K562 (cell line): ENCODE data around the gene TRIM44. TPM values are rescaled to one million over a fixed set of nuclear protein-coding genes. Genes with fewer than 3 reads are reported as not detected.

Experiments used
- ATAC-seq: fragments of 200-7000 bp; cut with Tn5 transposase; 3 replicates; pipeline ENCODE4 v1.9.1; 2020; ENCODE audit warnings: moderate library complexity
- BruUV-seq: library from RNA; stranded (reverse); fragments of 400-500 nt; replicated peaks from 2 replicates; lab custom pipeline; 2021; lab: Mats Ljungman, UMichigan
- CTCF ChIA-PET: fragments of 300-600 bp; formaldehyde crosslinking; extraction: SDS; loops from one replicate; lab custom pipeline; 2021; ENCODE audit warnings: low intra/inter-chr PET ratio; lab: Yijun Ruan, JAX
- POLR2A ChIA-PET: fragments of 300-600, 350-650 bp; sonication (Branson Sonifier 250); formaldehyde crosslinking; extraction: SDS; loops from one replicate; lab custom pipeline; 2021; ENCODE audit warnings: antibody characterized with exemption, inconsistent platforms; lab: Yijun Ruan, JAX
- DNase-seq, 4 experiments: peaks; one replicate each; pipeline versions ENCODE4 v3.0.0 to v3.0.0-alpha.2; 2011 to 2018; ENCODE audit warnings: low spot score in 3 of 4, mixed read lengths in 3 of 4; ENCODE audit errors: extremely low read depth in 1 of 4
- FAIRE-seq: peaks from 2 replicates; lab custom pipeline; 2011; peaks lifted over from hg19 to GRCh38; lab: Jason Lieb, UNC
- H2AFZ ChIP-seq: 2 replicates; pipeline ENCODE4 v1.6.0; 2011; ENCODE audit warnings: low read depth, low read length, control low read depth, inconsistent platforms
- H3K27ac ChIP-seq: fragments of 200-600 bp; 3 replicates; pipeline ENCODE4 v1.8.0; 2011; ENCODE audit warnings: low read depth, mild to moderate bottlenecking, control low read depth, inconsistent platforms, low read length, moderate library complexity, mixed read lengths; ENCODE audit errors: extremely low read depth
- H3K27me3 ChIP-seq, 2 experiments: fragments of 300-600 bp in 1 of 2; 2 replicates in 1 of 2; 3 replicates in 1 of 2; pipeline versions ENCODE4 v1.6.0 to v1.8.0; 2011; ENCODE audit warnings: inconsistent platforms in 2 of 2, low read length in 2 of 2, mild to moderate bottlenecking in 1 of 2, mixed read lengths in 1 of 2, moderate library complexity in 1 of 2; ENCODE audit not compliant: control insufficient read depth in 2 of 2, insufficient read depth in 2 of 2
- H3K36me3 ChIP-seq: fragments of 300-600 bp; 3 replicates; pipeline ENCODE4 v1.8.0; 2011; ENCODE audit warnings: mild to moderate bottlenecking, low read length, inconsistent platforms; ENCODE audit not compliant: control insufficient read depth, insufficient read depth
- H3K4me1 ChIP-seq, 2 experiments: fragments of 200-600 bp in 1 of 2; replicated peaks in 1 of 2; 2 replicates in 1 of 2; 3 replicates in 1 of 2; pipeline versions ENCODE4 v1.5.1 to v1.8.0; 2011; ENCODE audit warnings: inconsistent platforms in 2 of 2, low read length in 2 of 2, mild to moderate bottlenecking in 1 of 2, mixed read lengths in 1 of 2, moderate library complexity in 1 of 2; ENCODE audit not compliant: control insufficient read depth in 2 of 2, insufficient read depth in 2 of 2
- H3K4me2 ChIP-seq: 2 replicates; pipeline ENCODE4 v1.6.1; 2011; ENCODE audit warnings: low read length, control low read depth, inconsistent platforms, mixed read lengths; ENCODE audit not compliant: insufficient read depth
- H3K4me3 ChIP-seq: fragments of 200-600 bp; sonication (generic), shearing (Covaris generic); 2 replicates; pipeline ENCODE4 v1.5.1; 2016; ENCODE audit warnings: control low read depth, inconsistent platforms
- H3K79me2 ChIP-seq: fragments of 200-600 bp; 3 replicates; pipeline ENCODE4 v1.8.0; 2011; ENCODE audit warnings: low read length, inconsistent platforms; ENCODE audit not compliant: control insufficient read depth, insufficient read depth
- H3K9ac ChIP-seq, 2 experiments: 2 replicates each; pipeline versions ENCODE4 v1.6.0 to v1.6.1; 2011; ENCODE audit warnings: low read depth in 2 of 2, low read length in 2 of 2, control low read depth in 1 of 2, inconsistent platforms in 1 of 2, mild to moderate bottlenecking in 1 of 2, mixed read lengths in 1 of 2; ENCODE audit not compliant: insufficient read depth in 1 of 2
- H3K9me1 ChIP-seq: one replicate; pipeline ENCODE4 v1.6.0; 2011; ENCODE audit warnings: inconsistent platforms, mild to moderate bottlenecking, low read length, moderate library complexity; ENCODE audit not compliant: control insufficient read depth, insufficient read depth
- H3K9me3 ChIP-seq: replicated peaks from 2 replicates; pipeline ENCODE4 v1.5.1; 2011; ENCODE audit warnings: low read depth, low read length, inconsistent platforms; ENCODE audit not compliant: control insufficient read depth, insufficient read depth
- H4K20me1 ChIP-seq: replicated peaks from 2 replicates; pipeline ENCODE4 v1.6.1; 2011; ENCODE audit warnings: low read length, inconsistent platforms, mixed read lengths; ENCODE audit not compliant: control insufficient read depth, insufficient read depth
- CREB1 ChIP-seq, 2 experiments: sonication (generic) in 1 of 2; formaldehyde crosslinking in 1 of 2; IDR thresholded peaks; 2 replicates each; pipeline versions ENCODE4 v1.6.1 to v1.8.0; 2012 to 2022; ENCODE audit warnings: inconsistent platforms in 1 of 2, mild to moderate bottlenecking in 1 of 2, missing genetic modification reagents in 1 of 2, moderate library complexity in 1 of 2
- ERF ChIP-seq: fragments of 450-650 bp; formaldehyde crosslinking; IDR thresholded peaks from 2 replicates; pipeline ENCODE4 v1.4.0; 2020; ENCODE audit warnings: mild to moderate bottlenecking, mixed read lengths
- FOXM1 ChIP-seq, 2 experiments: fragments of 450-650 bp in 1 of 2; sonication (generic) in 1 of 2; formaldehyde crosslinking in 1 of 2; IDR thresholded peaks; 2 replicates each; pipeline versions ENCODE4 v1.6.1 to v1.9.0; 2017 to 2022; ENCODE audit warnings: low read depth in 2 of 2, mild to moderate bottlenecking in 2 of 2, missing genetic modification reagents in 1 of 2, moderate library complexity in 1 of 2
- GABPA ChIP-seq: fragments of 200-800 bp; sonication (Bioruptor generic); conservative IDR thresholded peaks from 2 replicates; pipeline ENCODE4 v1.6.1; 2016; ENCODE audit warnings: low read depth, missing genetic modification characterization, missing compliant biosample characterization
- NCOR1 ChIP-seq: fragments of 450-650 bp; IDR thresholded peaks from 2 replicates; pipeline ENCODE4 v1.6.1; 2016; ENCODE audit warnings: mild to moderate bottlenecking, moderate library complexity
- NFXL1 ChIP-seq: fragments of 450-650 bp; formaldehyde crosslinking; IDR thresholded peaks from 2 replicates; pipeline ENCODE4 v1.4.0; 2021; ENCODE audit warnings: mild to moderate bottlenecking
- RBBP5 ChIP-seq: fragments of 200-600 bp; sonication (generic); IDR thresholded peaks from 2 replicates; pipeline ENCODE4 v1.6.1; 2012; ENCODE audit warnings: borderline replicate concordance, mild to moderate bottlenecking, low read length, control low read depth, inconsistent platforms; ENCODE audit not compliant: insufficient read depth, poor library complexity, severe bottlenecking
- ZNF277 ChIP-seq: fragments of 250-450 bp; sonication (Bioruptor Pico); IDR thresholded peaks from 2 replicates; pipeline ENCODE4 v1.8.0; 2022; ENCODE audit warnings: inconsistent platforms, mild to moderate bottlenecking, moderate library complexity, borderline replicate concordance
- WGBS: fragments of 100-300 bp; shearing (Covaris generic); methylation state at CpG from one replicate; pipeline ENCODE4 v1.1.6; 2016; ENCODE audit warnings: low coverage, mixed read lengths; ENCODE audit not compliant: insufficient coverage; ENCODE audit errors: missing lambda C conversion rate; 5-methylcytosine and 5-hydroxymethylcytosine counted together
- in situ Hi-C: fragments of 300-500 bp; cut with MboI; formaldehyde crosslinking; loops from 4 replicates; pipeline ENCODE4 v1.15.0; 2018; ENCODE audit warnings: inconsistent platforms, mixed read lengths
- intact Hi-C: fragments of 100-400 bp; cut with micrococcal nuclease; formaldehyde crosslinking; loops from 2 replicates; pipeline ENCODE4 v1.14.2; 2022
- polyA plus RNA-seq, 8 experiments: library from polyadenylated mRNA; depleted of rRNA in 4 of 8; stranded (reverse) in 5 of 8; unstranded in 3 of 8; fragments of >200 nt; fragmentation: Nextera tagmentation in 2 of 8; fragmentation: Illumina TruSeq in 1 of 8; extraction: Ambion mirVana in 2 of 8; extraction: Trizol in 1 of 8; gene quantifications; 2 replicates each; pipeline versions ENCODE4 v1.2.1 to v1.2.3, GENCODE V29; 2011 to 2014; ENCODE audit warnings: inconsistent platforms in 1 of 8, missing spikeins in 1 of 8
- total RNA-seq, 7 experiments: library from RNA; depleted of rRNA in 6 of 7; stranded (reverse); fragments of >200 nt in 6 of 7; fragmentation: Illumina TruSeq in 2 of 7; extraction: Trizol in 2 of 7; gene quantifications; 2 replicates each; pipeline versions ENCODE4 v1.2.1 to v1.2.3, GENCODE V29; 2011 to 2021; ENCODE audit warnings: low replicate concordance in 1 of 7

TRIM44 gene
- total and polyA plus RNA-seq, 9 of the 15 experiments (the other 6 are each of a cell fraction or from before 2014, with no cell fraction given), result 8.3 to 105 (median 37.2) TPM

GRCh38 chr11:35804451-35805040 is 142.0 kb downstream of the TRIM44 start:
- intact Hi-C loops, result no loop called here
- Histone ChIP-seq H3K79me2 (no peaks in the 10 kb centered on the region), H3K9ac (no peak overlapping the region), H3K9me1 (no peaks in the 10 kb centered on the region), H3K4me3 (no peak overlapping the region), H3K27ac (no peak overlapping the region), H3K4me2 (no peak overlapping the region), H3K4me1 (no peaks in the 10 kb centered on the region; a peak in 2 of 5 replicates), H3K27me3 (no peaks in the 10 kb centered on the region), H4K20me1 (no peaks in the 10 kb centered on the region), H2AFZ (no peak overlapping the region), H3K36me3 (peaks cover 25% of the 10 kb centered on the region; the same call in 2 of the 3 replicates), H3K9me3 (no peaks in the 10 kb centered on the region)
- in situ Hi-C loops, result no loop called here
- no peak for TF ChIP-seq NCOR1
- TF ChIP-seq GABPA (tag), result no peak
- no peak for TF ChIP-seq ZNF277 (CRISPR knock-in tag)
- TF ChIP-seq ERF (CRISPR knock-in tag), result no peak
- TF ChIP-seq RBBP5, result no peak
- no peak for TF ChIP-seq CREB1 (IDR thresholded peaks at IDR 0.05)
- TF ChIP-seq CREB1 (CRISPR knock-in tag; IDR thresholded peaks at IDR 0.05), result no peak
- TF ChIP-seq FOXM1 (IDR thresholded peaks at IDR 0.05; ENCODE audit: low read depth), result no peak
- no peak for TF ChIP-seq FOXM1 (CRISPR knock-in tag; IDR thresholded peaks at IDR 0.05; ENCODE audit: low read depth)
- TF ChIP-seq NFXL1 (CRISPR knock-in tag), result no peak
- ATAC-seq (no peak), FAIRE-seq (no peak), DNase-seq (no peak)
- 75% methylated on average over 3 of the region's 3 CpGs for WGBS
- ChIA-PET CTCF (no interaction called here), POLR2A (interaction anchor here (0.7 to 1.2 kb wide), 2 partner anchors 10 to 127 kb away, joined by 3 to 4 read pairs; no protein-coding TSS in a partner anchor)
- BruUV-seq, result no TSS peak
